GM19438 (cell line): ENCODE results near the gene CACNA2D1.

Experiments
- ATAC-seq: cut with Tn5 transposase; IDR thresholded peaks from one replicate; pipeline ENCODE4 v1.9.1; 2021; ENCODE audit warnings: low read depth; ENCODE audit not compliant: unreplicated experiment

The CACNA2D1 gene

GRCh38 chr7:82185443-82185842 is 258.1 kb downstream of the CACNA2D1 start:
- ATAC-seq = no peak

DNA sequence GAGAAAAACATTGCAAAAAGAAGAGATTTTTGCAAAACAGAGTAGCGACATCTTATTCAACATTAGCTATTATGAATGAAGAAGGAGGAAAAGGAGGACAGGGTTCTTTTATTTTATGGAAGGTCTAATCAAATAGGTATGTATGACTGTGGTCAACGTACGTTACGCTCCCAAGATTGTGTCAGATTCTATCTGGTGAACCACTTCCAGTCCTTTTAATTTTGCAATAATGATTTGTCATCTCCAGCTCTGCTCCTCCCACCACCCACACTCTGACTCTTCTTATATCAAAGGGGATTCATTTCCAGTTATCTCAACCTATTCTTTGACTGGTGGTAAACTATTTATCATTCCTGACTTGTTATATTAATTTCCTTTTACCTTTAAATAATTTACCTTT is 259.9 kb downstream of the CACNA2D1 start:
- no peak for ATAC-seq

GRCh38 chr7:82179311-82179710 is 264.3 kb downstream of the CACNA2D1 start:
- ATAC-seq = no peak

DNA sequence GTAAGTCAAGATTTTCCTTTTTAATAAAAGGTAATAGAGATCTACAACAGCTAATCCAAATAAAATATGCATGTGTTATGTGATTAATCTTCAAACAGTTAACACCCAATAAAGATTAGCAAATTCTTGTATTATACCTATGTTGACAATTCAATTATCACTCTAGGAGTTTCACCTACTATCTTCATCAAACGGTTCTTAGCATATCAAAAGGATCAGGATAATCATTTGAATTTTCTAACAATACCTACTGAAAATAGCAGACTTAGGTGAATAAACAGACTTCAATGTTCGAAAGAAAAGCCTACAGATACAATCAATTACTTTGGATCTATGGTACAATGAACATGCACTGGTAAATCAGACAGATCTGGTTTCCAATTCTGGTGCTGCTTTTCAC is 268.3 kb downstream of the CACNA2D1 start:
- ATAC-seq = no peak

GRCh38 chr7:82173400-82174021 is 270.1 kb downstream of the CACNA2D1 start:
- ATAC-seq = no peak

- no peak for ATAC-seq
Observed at GRCh38 chr7:82172881-82173280, 270.7 kb downstream of the CACNA2D1 start.

DNA sequence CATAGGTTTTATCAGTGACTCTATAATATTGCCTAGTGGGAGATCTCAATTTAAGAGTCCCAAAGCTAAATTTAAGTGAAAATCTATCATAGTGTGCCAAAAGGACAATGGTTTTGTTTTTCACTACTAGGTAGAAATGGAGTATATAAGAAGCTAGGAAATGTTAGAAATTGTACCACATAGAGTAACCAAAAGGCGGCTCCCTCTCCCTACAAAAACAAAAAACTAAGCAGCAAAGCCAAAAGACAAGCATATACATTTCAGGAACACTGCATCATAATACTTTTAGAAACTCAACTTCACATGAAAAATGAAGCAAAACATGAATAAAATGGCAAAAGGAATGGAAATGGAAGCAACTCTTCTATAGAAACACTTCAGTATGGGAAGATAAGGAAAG is 271.6 kb downstream of the CACNA2D1 start:
- no peak for ATAC-seq

GRCh38 chr7:82167558-82168314 is 275.8 kb downstream of the CACNA2D1 start:
- ATAC-seq = no peak

- no peak for ATAC-seq
Observed at GRCh38 chr7:82166260-82167015, 277.1 kb downstream of the CACNA2D1 start.

GRCh38 chr7:82164813-82165212 is 278.8 kb downstream of the CACNA2D1 start:
- no peak for ATAC-seq

DNA sequence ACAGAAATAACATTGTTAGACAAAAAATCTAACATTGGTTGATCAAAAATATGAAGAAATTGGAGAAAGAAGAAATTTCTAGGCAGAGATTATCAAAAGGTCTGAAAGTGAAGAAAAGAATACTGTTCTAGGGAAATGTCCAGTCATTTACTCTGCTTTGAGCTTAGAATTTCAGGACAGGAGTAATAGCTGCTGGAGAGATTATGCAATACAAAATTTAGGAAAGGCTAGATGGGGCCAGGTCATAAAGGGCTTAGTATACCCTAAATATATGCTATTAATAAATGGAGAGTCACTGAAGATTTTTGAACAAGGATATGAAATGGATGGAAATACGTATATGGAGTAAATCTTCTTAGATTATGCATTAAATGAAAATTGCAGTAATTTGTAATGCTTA is 279.2 kb downstream of the CACNA2D1 start:
- no peak for ATAC-seq

DNA sequence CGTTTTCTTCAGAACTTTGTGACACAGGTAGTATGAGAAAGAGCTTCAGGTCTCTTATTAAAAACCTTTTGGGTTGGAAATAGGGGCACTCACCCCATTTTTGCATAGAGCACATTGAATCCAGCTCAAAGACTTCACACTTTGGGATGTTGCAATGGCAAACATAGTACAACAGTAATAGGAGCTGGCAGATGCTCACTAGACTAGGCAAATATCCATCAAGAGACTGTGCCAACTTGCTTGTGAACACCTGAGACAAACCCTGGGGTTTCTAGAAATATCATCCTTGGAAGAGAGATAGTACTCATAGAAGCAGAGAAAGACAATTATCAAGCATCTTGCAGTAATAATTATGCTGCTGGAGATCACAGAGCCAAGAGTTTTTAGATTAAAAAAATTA is 280.0 kb downstream of the CACNA2D1 start:
- no peak for ATAC-seq

DNA sequence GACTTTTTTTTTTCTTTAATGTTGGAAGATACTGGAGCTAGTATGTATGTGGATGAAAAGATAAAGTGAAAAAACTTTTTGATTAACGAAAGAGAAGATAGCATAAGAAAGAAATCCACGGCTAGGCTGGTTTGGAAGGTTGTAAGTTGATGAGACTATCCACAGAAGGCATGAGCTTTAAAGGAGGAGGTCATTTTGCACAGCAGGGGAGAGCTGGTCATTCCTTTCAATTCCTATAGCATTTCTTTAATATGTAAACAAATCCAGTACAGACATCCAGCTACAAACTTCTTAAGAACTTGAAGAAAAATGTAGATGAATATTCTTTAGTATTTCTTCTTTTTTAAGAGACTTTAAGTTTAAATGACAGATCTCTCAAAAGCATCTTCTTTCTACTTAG is 281.3 kb downstream of the CACNA2D1 start:
- ATAC-seq = no peak

DNA sequence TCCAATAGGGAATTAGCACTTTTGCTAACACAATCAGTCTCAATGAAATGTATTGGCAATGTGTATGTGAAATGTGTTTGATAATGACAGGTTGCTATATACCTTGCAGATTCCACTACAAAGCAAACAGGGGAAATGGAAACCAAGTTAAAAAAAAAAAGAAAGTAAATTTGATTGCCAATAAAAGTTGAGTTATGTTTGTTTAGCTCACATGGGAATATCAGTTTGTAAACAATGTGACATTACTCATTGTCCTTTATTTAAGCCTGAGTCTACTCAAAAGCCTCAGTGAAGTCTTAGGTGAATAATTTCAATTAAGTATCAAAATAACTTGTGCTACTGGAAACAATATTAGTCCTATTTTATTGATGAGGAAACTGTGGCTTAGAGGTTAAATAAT is 285.2 kb downstream of the CACNA2D1 start:
- ATAC-seq = no peak

DNA sequence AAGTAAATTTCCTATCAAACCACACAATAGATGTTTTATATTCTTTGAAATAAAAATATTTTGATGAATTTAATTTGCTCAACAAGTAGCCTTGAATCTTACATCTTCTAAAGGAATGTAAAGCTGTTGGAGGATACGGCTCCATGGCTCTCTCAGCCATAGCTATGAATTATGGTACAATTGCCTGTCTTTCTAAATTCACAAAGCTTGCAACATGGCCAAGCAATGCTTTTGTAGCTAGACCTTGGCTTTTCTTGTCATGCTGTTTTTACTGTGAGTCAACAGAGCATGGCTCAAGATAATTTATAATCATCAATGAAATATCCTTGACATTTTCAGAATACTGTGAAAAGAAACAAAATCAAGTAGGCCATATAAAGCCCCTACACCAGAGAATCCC is 286.7 kb downstream of the CACNA2D1 start:
- ATAC-seq = no peak

DNA sequence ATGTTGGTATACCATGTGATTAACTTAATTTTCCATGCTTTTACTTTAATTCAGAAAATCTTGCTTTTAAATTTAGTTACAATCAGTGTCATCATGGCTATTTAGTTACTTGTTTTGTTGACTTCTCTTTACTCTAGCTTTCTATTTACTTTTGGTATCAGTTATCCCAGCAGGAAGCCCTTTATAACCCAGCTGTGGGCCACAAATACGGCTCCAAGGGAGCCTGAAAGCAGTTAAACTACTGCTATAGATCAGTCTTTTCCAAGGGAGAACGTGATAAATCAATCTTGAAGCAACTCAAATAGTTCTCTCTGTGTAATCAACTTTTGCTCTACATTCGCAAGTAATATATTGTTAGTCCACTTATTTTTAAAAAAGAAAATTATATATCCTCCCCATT is 287.4 kb downstream of the CACNA2D1 start:
- ATAC-seq = no peak

DNA sequence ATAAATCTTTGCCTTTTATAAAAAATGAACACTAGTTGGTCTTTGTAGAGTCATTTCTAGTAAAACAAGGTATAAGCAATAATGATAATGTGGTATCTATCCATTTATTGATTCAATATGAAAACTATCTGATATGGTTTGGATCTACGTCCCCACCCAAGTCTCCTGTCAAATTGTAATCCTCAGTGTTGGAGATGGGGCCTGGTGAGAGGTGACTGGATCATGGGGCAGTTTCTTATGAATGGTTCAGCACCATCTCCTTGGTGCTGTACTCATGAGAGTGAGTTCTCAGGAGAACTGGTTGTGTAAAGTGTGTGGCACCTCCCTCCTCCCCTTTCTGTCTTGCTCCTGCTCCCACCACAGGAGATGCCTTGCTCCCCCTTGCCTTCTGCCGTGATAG is 288.8 kb downstream of the CACNA2D1 start:
- ATAC-seq = no peak

DNA sequence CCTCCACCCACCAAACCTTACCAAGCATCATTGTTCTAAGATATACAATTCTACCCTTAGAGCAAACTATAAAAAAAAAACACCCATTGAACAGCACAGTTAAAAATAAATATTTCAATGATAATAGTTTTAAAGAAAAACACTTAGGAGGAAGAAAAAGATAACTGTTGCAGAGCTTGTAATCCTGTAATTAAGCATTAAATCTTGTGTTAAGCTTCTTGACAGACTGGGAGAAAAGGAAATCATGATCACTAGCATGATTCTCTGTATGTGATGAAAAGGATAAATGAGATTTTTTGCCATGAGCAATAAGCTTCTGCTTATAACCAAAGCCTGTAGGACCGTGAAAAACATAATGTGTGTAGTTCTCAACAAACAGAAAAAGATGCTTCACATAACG is 289.8 kb downstream of the CACNA2D1 start:
- ATAC-seq = no peak

DNA sequence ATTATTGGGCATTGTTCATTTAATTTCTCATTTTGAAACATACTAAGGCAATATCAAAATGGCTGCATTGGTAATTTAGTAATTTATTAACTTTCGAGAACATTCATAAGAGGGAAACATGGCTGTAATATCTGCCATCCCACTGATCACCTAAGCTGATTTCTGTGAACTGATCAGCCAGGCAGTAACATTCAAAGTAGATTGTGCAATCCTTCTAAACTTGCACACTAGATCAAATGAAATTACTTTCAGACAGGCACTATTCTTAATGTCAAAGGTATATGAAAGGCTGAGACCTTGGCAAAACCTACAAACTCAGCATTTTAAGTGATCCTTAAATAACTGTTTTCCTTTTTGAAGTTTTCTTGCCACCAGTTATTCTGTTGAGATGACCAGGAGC is 290.7 kb downstream of the CACNA2D1 start:
- ATAC-seq = no peak

DNA sequence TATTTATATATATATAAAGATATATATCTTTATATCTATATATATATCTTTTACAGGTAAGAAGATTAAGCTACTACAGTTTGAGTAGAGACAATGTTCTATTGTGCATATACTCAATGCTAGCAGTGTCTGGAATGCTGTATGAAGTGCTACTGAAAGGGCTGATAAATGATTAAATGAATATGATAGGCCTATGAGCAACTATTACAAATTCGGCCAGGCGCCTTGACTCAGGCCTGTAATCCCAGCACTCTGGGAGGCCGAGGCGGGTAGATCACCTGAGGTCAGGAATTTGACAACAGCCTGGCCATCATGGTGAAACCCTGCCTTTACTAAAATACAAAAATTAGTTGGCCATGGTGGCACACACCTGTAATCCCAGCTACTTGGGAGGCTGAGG is 297.1 kb downstream of the CACNA2D1 start:
- no peak for ATAC-seq

DNA sequence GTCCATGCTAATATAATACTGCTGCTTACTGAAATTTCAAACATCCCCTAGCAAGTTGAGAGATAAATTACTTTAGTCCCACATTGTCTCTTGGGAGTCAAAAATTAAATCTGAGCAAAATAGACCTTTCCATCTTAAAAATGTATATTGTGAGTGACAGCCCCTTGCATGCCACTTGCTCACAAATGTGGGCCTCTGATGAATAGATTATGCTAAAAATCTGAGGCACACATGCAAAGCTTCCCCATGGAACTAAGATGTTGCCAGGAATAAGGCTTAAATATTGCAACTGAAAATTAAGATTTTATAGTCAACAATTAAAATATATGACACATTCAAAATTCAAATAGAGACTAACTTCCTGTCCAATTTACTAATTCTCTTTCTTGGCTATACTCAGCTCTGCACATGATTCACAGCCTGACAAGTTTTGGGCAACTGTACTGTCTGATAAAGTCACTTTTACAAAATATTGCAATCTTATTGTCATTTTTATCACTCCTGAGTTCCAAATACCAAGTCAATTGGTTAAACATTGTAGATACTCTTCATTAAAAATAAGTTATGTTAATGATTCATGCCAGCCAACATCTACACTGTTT is 301.2 kb downstream of the CACNA2D1 start:
- ATAC-seq = no peak
